PC-3 (cell line): ENCODE data around the gene SLC25A26.

Experiments
- CTCF ChIP-seq: fragments of 300-600 bp; sonication (generic); conservative IDR thresholded peaks from 2 replicates; pipeline ENCODE4 v1.5.1; 2017; ENCODE audit warnings: antibody characterized with exemption, low read depth, mild to moderate bottlenecking, low read length
- EZH2 ChIP-seq: fragments of 300-600 bp; sonication (generic); IDR thresholded peaks from one replicate; pipeline ENCODE4 v1.6.1; 2017; ENCODE audit warnings: antibody characterized with exemption, mild to moderate bottlenecking, low read length; ENCODE audit not compliant: unreplicated experiment
- EZH2phosphoT487 ChIP-seq: fragments of 300-600 bp; sonication (generic); IDR thresholded peaks from 2 replicates; pipeline ENCODE4 v1.6.1; 2018; ENCODE audit warnings: mild to moderate bottlenecking, antibody characterized with exemption, low read length, borderline replicate concordance

GRCh38 chr3:66260431-66260830 is 39.6 kb downstream of the SLC25A26 start:
- TF ChIP-seq EZH2 (no peak), CTCF (no peak), EZH2phosphoT487 (no peak)
